ENCODE measurements around the gene FAM110D.

FAM110D gene

DNA sequence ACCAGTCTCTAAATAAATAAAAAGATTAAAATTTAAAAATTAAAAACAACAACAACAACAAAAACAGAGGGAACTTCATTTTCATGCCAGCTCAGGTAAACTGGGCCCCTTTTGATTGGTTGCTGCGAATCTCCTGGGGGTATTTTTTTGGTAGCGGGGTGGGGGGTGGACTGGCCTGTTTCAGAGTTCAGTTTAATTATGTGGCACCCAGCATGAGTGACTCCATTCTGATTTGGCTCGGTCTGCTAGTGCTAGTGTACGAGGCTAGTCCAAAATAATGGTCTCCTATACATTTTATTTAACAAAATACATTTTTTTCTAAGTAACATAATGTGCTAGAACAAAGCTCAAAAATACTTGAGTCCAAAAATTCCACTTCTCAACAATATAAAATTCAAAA, 29.1 kb upstream of the FAM110D start:
- DNase-seq (ENCODE audit: low spot score), result no peak

DNA sequence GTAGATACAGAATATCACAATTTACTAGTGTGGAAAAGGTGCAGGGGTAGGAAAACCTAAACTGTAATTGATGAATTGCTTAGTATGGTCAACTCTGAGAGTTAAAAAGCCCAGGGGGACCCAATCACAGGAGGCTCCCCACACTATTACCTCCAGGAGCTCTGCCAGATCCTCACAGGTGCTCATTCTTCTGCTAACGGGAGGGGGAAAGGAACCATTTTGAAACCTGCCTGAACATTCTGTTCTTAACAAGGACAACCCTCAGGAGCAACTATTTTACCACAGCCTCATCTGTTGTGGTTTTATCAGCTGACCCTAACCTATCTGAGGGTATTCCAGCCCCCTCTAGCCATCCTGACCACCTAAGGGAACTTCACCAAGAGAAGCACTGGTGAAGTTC, 28.2 kb upstream of the FAM110D start:
- DNase-seq (ENCODE audit: low spot score), result no peak

DNA sequence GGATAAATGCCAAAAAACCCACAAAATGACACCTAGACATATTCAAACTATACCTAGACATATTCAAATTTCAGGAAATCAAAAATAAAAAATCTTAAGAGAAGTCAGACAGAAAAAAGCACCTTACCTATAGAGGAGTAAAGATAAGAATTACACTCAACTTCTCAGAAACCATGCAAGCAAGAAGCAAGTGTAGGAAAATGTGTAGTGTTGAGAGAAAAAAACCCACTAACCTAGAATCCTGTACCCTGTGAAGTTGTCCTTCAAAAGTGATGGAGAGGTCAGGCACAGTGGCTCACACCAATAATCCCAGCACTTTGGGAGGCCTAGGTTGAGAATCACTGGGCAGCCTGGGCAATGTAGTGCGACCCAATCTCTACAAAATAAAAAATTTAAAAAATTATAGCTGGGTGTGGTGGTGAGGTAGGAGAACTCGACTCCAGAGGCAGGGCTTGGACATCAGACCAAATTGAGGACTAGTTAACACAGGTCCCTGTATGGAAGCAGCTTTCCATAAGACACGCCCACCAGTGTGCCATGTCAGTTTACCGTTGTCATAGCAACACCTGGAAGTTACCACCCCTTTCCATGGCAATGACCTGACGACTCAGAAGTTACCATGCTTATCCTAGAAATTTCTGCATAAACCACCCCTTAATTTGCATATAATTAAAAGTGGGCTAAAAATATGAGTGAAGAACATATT, 26.6 kb upstream of the FAM110D start:
- DNase-seq (ENCODE audit: low spot score), result peak; percentile 52

DNA sequence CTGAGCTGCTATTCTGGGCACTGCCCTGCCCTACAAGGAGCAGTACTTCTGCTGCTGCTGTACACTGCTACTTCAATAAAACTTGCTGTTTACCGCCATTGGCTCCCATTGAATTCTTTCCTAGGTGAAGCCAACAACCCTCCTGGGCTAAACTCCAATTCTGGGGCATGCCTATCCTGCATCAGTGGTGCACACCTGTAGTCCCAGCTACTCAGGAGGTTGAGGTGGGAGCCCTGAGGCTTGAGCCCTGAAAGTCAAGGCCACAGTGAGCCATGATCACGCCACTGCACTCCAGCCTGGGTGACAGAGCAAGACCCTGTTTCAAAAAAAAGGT, 26.1 kb upstream of the FAM110D start:
- no peak for DNase-seq (ENCODE audit: low spot score)

DNA sequence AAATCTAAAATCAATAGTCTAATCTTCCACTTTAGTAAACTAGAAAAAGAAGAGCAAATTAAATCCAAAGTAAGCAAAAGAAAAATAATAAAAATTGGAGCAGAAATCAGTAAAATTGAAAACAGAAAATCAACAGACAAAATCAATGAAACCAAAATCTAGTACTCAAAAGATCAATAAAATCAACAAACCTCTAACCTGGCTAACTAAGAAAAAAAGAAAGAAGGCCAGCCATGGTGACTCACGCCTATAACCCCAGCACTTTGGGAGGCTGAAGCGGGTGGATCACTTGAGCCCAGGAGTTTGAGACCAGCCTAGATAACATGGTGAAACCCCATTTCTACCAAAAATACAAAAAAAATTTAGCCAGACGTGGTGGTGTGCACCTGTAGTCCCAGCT, 24.4 kb upstream of the FAM110D start:
- DNase-seq (ENCODE audit: low spot score), result no peak

DNA sequence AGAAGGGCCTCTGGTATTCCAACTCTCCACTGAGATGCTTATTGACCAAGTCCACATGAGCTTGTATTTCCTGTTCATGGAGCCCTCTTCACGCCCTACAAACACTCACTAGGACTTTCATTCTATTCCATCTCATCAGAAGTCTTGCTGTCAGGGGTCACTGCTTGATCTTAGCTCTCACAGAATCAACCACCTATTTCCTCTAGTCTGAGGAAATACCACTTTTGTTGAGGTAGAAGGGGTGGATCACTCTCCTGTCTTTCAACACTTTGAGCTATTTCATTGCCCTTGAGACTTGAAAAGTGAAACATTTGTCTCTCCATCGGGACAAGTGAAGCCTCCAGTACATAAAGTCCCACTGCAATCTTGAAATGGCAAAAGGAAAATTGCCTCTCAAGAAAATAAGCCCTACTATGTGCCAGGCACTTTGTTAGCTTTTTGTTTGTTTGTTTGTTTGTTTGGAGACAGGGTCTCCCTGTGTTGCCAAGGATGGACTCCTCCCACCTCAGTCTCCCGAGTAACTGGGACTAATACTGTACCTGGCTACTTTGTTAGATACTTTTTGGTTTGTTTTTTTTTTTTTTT, 19.8 kb upstream of the FAM110D start:
- DNase-seq (ENCODE audit: low spot score), result no peak

DNA sequence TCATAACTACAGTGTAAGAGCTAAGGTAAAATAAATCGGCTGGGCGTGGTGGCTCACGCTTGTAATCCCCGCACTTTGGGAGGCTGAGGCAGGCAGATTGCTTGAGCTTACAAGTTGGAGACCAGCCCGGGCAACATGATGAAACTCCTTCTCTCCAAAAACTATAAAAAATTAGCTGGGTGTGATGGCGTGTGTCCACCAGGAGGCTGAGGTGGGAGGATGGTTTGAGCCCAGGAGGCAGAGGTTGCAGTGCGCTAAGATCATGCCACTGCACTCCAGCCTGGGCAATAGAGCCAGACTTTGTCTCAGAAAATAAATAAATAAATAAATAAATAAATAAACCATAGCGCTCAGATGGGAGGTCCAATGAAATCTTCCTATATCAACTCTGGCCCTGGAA, 16.7 kb upstream of the FAM110D start:
- DNase-seq (ENCODE audit: low spot score), result no peak

DNA sequence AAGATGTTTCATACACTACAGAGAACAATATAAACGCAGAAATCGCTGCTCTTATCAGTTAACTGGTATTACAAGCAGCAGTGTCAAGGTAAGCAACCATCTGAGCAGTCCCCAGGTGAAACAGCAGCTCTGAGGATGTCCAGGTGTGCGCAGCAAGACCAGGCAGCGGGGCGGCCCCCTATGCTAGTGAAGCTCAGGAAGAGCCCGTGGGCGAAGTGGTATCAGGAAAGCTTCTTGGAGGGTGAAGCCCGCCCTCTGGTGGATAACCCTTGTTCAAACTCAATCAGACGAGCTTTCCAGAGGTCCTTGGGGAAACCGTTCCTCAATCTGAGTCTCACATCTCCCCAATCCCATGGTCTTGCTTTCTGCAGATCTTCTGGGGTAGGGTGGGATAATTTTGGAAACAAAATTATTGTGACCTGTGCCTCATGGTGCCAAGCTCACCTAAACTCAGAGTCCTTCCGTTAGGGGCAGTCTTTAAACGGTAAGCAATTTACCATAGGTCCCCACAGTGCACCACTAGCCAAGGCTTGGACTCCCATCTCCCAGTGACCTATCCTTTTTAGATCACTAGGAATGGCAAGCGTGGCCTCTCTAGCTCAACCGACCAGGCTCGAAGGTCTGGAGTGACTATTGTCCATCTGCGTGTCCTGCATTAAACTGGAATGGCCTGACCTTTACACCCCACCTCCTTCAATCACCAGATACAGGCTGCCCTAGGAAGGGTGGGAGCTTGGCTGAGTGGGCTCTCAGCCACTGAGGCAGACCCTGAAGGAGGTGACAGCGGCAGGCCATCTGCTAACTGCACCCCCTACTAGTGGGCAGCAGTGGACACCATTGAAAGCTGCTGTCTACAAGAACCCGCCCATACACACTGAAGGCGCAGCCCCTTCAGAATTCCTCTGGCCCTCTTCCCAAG, 13.6 kb upstream of the FAM110D start:
- peak; percentile 86 for DNase-seq (ENCODE audit: low spot score)

DNA sequence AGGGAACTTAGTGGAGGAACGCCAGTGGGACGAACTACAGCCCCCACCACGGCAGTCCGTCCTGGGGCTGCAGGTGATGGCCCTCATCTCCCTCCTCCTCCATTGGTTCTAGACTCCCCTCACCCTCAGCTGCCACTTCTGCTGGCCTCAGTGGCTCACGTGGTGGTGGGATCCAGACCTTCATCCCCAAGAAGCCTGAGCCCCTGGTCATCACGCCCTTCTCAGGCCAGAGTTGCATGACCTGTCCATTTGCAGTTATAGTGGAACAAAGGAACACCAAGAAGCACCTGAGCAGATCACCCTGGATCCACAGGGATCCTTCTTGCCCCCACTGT, 13.0 kb upstream of the FAM110D start:
- no peak for DNase-seq (ENCODE audit: low spot score)

DNA sequence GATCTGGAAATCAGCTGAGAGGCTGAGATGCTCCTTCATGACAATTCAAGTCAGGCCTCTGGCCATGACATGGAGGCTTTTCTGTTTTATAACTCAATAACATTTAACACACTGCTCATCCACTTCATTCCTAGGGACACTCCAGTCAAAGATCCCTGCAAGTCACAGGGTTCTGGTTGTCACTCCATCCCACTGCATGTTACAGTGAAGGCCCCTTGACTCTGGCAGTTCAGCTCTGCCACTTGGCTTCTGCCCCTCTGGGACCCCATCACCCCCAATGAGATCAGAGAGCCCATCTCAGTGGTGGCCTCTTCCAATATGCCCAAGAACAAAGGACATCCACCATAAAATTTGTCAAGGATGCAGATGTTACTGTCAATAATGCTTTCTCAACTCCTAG, 10.0 kb upstream of the FAM110D start:
- no peak for DNase-seq (ENCODE audit: low spot score)

DNA sequence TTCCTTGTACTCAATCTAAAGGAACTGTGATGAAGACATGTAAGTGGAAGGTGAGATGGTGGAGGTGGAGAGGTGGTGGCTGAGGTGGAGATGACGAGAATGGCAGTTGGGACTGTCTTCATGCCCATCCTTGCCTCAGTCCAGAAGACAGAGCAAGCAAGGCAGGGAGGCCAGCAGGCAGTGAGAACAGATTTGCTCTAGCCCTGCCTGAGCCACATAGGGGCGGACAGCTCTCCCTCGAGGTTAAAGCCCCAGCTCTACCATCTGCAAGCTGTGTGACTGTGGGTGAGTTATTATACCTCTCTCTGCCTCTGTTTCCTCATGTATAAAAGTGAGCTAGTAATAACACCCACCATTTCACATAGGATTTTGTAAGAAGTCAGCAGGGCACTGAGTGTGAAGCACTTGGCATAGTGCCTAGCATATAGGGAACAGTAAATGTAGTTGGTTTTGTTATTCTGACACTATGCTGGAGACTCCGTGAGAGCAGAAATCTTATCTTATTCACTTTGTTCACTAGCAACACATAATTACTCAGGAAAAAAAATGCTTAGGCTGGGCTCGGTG, 4.8 kb upstream of the FAM110D start:
- no peak for DNase-seq (ENCODE audit: low spot score)

DNA sequence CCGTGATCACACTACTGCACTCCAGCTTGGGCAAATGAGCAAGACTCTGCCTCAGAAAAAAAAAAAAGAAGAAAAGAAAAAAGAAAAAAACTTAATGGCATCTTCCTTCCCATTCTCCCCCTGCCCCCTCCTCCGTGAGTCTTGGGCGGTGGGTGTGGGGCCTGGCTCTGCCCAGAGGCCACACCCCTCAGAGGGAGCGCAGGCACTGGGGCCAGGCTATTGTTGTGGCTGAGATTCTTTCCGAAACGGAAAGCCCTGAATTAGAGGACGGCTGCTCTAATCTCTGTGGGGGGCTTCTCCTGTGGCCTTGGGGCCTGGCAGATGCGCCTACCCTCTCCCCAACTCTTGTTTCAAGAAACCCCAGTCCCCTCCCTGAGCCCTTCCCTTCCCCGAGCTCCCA, 4.1 kb upstream of the FAM110D start:
- DNase-seq (ENCODE audit: low spot score), result no peak

DNA sequence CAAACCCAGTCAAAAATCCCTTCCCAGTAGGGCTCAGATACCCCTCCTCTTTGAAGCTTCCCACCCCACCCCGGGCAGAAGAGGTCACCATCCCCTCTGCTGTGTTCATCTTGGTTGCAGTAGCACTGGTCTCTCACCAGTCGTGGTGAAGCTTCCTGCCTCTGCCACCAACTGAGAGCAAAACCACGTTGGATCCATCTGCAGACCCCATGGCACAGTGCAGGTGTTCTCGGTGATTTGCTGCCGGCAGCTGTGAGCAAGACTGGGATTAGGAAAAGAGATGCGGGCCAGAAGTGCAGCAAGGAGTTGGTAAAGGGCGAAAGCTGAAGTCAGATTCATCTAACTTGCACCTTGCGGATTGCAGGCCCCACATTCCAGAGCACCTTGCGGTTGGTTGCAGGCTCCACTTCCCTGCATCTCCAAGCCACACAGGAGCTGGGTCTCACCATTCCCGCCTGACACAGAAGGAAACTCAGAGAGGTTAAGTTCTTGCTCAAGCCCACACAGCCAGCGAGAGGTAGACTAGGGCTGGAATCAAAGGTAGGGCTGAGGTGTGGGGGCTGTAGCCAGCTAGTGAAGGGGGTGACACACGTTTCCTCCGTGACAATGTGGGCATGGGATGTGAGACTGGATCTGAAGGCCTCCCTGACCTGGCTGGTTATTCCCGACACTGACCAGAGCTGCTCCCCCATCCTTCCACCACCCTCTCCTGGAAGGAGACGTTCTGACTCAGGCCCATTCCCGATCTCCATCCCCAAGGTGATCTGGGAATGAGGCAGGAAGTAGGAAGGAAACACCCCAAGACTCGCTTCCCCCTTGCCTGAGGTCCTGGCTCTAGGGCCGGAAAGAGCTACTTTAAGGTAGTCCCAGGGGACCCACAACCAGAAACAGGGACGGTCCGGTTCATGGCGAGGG, 3.3 kb upstream of the FAM110D start:
- no peak for DNase-seq (ENCODE audit: low spot score)

DNA sequence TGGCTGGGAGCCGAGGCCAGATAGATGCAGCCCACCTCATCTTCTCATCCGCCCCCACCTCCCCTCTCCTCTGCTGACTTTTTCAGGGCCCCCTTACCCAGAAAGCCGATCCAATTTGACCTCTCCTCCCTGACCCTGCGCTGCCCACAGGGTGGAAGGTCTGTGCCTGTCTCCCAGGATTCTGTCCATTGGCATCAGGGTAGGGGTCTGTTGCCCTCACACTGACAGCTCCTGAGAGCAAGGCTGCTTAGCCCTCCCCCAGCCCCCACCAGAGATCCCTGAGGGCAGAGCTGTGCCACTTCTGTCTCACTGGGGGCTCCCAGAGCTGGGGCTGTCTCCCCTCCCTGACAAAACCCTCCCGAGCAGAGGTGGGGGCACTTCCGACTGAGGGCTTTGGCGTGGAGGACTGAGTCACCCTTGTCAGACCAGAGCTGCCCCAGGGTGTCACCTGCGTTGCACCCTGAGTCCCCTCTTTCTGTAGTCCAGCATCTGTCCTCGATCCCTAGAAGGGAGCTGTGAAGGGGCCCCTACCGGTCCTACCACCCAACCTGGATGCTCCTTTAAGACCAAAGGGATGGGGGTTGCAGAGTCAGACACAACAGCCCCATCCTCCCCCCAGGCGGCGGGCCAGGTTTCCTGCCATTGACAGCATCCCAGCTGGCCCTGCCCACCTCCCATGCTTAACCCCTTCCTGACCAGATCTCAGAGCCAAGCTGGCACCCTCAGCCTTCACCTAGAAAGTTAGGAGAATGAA, 2.4 kb upstream of the FAM110D start:
- DNase-seq (ENCODE audit: low spot score), result no peak

DNA sequence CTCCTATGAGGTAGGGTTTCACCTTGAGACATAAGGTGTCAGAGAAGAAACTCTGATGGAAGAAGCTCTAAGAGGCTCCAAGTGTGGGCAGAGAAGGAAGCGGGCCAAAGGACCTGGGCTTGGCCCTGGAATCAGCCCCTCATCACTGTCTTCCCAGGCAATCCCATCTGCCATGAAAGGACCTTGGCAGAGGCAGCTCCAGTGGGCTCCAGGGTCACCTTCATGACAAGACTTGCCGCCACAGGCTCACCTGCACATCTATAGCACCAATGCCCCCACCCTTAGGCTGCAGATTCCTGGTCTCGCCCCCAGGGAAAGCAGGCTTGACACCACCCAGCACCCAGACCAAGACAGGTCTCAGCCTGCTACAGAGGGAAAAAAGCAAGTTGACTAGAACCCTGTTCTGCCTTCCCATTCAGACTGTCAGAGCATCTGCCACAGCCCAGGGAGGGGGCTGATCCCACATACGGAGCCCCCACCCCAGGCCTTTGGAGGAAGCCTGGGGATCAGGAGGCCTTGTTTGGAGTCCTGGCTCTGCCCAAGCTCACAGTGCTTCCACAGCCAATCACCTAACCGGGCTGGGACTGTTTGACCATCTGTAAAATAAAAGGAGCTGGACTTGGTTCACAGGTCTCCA, 490 bp upstream of the FAM110D start:
- DNase-seq (ENCODE audit: low spot score), result no peak

DNA sequence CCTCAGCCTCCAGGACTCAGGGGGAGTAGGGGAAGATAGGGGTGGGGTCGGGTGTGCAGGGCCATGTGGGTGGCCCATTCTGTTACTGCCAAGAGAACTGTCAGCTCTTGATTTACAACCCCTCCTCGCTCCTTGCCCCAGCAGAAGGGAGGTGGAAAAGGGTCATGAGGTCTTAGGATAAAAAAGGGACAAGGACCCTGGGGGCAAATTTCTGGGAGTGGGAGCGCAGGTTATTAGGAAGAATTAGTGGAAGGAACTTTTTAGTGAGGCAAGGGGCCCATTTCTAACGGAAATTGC, 812 bp downstream of the FAM110D start:
- DNase-seq (ENCODE audit: low spot score), result no peak

DNA sequence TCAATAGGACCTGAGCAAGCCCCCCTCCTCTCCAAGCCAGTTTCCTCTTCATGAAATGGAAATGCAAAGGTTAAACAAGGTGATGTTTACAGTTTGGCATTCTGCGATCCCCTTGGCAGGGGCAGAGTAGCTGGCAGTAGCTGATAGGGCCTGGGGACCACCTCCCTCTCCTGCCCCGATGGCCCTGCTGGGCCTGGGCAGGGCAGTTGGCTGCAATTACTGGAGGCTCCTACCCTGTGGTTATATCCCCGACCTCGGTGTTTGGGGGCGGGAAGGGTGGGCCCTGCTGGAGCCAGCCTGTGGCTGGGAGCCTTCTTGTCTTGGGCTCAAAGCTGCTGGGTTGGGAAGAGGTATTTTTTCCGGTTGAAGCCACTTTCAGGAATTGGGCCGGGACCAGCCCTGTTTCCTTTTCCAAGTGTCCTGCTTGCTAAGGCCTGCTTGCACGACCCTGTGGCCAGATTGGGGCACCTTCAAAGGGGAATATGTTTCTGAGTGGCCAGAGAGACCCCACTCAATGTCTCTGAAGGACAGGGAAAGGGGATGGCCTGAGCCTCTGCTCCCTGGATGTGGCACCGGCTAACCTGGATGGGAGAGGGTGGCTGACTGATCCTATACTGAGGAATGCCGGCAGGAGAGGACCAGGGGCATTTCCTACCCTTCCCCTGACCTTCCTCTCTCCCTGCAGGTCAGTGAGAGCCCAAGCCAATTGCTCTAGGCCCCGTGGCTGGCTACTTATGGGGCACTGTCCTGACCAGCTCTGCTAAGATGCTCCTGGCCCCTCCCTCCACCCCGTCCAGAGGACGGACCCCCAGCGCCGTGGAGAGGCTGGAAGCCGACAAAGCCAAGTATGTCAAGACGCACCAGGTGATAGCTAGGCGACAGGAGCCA, 1.9 kb downstream of the FAM110D start:
- DNase-seq (ENCODE audit: low spot score), result no peak

DNA sequence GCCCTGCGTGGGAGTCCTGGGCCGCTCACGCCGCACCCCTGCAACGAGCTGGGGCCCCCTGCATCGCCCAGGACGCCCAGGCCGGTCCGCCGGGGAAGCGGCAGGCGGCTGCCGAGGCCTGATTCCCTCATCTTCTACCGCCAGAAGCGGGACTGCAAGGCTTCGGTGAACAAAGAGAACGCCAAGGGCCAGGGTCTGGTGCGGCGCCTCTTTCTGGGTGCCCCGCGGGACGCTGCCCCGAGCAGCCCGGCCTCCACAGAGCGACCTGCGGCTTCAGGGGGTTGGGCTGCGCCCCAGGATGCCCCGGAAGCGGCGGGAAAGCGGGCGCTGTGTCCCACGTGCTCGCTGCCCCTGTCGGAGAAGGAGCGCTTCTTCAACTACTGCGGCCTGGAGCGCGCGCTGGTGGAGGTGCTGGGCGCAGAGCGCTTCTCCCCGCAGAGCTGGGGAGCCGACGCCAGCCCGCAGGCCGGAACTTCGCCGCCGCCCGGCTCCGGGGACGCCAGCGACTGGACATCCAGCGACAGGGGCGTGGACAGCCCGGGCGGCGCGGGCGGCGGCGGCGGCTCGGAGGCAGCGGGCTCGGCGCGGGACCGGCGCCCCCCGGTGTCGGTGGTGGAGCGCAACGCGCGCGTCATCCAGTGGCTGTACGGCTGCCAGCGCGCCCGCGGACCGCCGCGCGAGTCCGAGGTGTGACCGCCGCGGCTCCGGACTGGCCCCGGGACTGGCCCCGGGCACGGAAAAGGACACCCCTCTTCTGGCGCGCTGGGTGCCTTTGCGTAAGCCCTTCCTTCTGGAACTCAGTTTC, 2.7 kb downstream of the FAM110D start:
- DNase-seq (ENCODE audit: low spot score), result peak; percentile 69

DNA sequence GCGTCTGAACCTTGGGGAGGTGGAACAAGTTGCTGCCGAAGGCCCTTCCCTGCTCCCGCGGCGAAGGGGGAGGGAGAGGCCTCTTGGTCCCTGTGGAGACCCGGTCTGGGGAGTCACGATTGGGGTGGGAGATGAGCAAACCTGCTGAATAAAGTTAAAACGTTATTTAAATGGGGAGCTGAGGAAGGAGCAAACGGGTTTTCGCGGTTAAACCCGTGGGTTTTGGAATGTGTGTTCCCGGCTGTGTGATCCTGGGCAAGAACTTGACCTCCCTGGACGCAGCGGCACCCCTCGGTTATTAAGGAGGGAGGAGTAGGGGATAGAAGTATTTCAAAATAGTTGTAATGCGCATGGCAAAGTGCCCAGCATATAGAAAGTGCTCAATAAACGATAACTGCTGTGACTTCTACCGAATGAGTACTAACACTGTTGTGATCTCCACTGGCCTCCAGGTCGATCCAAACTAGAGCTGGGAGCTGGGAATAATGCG, 3.4 kb downstream of the FAM110D start:
- DNase-seq (ENCODE audit: low spot score), result no peak
